C4-2B (cell line): ENCODE measurements around the gene APC2.

Experiments used
- ZFX ChIP-seq: fragments of 450-650 bp; IDR thresholded peaks from 2 replicates; pipeline ENCODE4 v1.6.1; 2017
- TF ChIP-seq, protein P1 (sequence below): fragments of 450-650 bp; conservative IDR thresholded peaks from 2 replicates; pipeline ENCODE4 v1.5.1; 2017; ENCODE audit warnings: mild to moderate bottlenecking

DNA sequence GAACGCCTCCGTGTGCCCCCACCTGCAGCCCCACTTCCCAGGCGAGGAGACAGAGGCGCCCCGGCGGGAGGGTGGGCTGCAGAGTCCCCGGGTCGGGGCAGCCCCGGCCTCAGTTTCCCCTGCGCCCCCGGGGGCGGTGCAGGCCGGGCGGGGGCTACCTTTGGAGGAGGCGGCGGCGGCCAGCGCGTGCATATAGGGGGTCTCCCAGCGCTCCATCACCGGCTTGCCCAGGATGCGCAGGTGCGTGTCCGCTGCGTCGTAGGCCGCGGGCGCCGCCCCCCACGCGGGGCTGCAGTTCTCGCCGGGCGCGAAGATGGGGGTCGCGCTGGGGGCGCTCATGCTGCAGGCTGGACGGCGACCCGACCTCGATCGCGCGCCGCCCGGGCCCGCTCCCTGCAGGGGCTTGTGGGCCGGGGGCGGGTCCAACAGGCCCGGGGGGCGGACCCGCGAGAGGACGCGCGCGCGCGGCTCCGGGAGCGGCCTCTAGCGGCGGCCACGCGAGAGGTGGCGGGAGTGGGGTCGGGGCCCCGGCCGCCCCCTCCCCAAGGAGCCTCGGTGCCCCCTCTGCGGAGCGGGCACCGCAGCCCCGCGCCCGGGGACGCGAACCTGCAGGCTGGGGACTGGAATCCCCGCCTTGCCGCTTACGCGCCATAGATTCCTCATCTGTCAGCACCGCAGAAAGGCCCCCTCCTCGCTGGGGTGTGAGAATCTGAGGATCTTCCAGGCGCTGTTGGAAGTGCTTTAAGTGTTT lies 48.6 kb upstream of the APC2 start, which contains the start of gene GAMT:
- TF ChIP-seq, protein P1, sequence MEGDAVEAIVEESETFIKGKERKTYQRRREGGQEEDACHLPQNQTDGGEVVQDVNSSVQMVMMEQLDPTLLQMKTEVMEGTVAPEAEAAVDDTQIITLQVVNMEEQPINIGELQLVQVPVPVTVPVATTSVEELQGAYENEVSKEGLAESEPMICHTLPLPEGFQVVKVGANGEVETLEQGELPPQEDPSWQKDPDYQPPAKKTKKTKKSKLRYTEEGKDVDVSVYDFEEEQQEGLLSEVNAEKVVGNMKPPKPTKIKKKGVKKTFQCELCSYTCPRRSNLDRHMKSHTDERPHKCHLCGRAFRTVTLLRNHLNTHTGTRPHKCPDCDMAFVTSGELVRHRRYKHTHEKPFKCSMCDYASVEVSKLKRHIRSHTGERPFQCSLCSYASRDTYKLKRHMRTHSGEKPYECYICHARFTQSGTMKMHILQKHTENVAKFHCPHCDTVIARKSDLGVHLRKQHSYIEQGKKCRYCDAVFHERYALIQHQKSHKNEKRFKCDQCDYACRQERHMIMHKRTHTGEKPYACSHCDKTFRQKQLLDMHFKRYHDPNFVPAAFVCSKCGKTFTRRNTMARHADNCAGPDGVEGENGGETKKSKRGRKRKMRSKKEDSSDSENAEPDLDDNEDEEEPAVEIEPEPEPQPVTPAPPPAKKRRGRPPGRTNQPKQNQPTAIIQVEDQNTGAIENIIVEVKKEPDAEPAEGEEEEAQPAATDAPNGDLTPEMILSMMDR = peak; percentile 94
- peak; percentile 55 for TF ChIP-seq ZFX
